HG03571 (cell line): ENCODE measurements around the gene PACS1.
A peak's percentile ranks its signal among the peaks of the same experiment; 100 is the strongest.

Experiments used
- ATAC-seq: cut with Tn5 transposase; IDR thresholded peaks from one replicate; pipeline ENCODE4 v1.9.1; 2021; ENCODE audit not compliant: unreplicated experiment

Gene PACS1

DNA sequence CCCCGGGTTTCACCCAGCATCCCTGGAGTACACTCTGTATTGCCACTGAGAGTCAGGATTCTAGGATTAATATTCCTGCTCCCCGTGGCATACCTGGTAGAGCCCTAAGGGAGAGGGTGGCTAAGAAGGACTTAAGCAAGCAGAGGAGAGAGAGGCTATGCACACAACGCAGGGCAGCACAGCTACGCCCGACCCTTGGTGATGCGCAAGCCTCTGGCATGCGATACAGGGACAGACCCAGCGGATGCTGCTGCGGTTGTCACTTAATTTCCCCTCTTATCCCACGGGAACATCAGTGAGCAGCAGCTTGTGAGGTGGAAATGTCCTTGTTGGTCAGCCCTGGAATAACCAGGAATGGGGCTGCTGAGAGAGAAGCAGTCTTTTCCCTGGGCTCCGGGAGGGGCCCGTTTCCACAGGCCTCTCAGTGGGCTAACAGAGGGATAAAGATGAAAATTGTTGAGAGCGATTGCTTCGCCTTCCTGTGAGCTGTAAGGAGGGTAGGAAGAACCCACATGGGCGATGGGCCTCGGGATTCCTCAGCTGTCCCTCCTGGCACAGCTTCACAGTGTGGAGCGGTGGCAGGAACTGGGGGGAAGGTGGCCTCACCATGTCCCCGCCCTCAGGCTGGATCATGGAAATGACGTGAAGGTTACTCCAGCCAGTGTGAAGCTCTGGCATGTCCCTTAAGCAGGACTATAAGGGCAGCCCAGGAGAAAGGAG lies 149.9 kb downstream of the PACS1 start:
- ATAC-seq = no peak

DNA sequence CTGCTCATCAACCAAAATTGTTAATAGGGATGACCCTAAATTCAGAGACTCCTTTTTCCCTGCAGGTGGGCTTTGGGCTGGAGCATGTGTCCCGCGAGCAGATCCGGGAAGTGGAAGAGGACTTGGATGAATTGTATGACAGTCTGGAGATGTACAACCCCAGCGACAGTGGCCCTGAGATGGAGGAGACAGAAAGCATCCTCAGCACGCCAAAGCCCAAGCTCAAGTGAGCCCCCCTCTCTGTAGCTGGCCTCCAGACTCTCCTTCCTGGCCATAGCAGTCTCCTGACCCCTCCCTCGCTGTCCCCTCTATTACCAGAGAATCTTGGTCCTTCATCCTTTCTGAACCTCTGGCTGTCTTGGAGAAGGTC lies 150.5 kb downstream of the PACS1 start:
- no peak for ATAC-seq

DNA sequence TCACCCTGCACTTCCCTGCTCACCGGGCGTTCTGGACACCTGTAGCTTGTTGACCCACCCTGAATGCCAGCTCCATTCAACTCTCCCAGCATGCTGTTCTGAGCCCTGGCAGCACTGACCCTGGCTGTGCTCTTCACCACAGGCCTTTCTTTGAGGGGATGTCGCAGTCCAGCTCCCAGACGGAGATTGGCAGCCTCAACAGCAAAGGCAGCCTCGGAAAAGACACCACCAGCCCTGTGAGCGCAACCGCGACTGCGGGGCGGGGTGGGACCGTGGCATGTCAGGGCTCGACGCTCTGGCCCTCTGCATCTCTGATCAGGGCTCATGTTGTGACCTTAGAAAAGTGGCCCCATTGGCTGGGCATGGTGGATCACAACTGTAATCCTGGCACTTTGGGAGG lies 150.9 kb downstream of the PACS1 start:
- no peak for ATAC-seq

DNA sequence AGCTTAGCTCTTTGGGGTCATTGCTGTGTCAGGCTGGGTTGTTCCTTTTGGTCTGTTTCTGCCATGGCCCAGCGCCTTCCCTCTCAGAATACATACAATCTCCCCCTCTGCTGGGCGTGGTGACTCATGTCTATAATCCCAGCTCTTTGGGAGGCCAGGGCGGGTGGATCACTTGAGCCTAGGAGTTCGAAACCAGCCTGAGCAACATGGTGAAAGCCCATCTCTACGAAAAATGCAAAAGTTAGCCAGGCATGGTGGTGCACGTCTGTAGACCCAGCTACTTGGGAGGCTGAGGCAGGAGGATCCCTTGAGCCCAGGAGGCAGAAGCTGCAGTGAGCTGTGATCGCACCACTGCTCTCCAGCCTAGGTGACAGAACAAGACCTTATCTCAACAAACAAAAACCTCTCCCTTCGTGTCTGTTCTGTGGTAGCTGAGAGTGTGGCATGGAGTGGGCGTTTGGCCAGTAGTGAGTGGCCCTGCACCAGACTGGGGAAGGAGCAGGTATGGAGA lies 151.7 kb downstream of the PACS1 start:
- no peak for ATAC-seq

DNA sequence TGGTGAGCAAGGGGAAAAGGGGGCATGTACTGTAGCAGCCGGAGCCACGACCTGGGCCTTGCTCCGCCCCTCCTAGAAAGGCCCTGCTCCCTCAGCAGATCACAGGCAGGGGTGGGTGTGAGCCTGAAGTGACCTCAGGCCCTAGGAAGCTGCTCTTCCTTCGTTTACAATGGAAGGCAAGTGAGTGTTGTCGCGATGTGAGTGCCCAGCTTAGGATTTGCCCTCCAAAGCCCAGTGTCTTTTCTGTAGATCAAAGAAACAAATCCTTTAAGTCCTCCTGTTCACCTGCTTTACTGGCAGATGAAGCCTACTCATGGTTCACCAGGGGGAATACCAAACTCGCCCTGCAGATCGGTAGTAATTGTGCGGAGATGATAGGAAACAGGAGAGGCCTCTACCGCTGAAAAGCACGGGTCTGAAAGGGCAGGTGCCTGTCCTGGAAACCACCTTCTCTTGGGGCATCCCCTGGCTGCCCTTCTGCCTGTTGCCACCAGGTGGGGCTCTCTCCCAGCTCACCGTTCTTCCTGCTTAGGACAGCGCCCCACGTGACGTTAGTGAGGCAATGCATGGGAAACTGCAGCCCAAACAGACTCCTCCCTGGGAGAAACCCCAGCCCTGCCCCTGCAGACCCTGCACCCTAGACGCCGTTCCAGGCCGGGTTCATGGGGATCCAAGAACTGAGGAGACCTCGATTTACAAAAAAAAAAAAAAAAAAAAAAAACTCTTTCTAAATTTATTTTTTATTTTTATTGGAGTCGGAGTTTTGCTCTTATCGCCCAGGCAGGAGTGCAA lies 152.5 kb downstream of the PACS1 start:
- ATAC-seq = peak; percentile 81

DNA sequence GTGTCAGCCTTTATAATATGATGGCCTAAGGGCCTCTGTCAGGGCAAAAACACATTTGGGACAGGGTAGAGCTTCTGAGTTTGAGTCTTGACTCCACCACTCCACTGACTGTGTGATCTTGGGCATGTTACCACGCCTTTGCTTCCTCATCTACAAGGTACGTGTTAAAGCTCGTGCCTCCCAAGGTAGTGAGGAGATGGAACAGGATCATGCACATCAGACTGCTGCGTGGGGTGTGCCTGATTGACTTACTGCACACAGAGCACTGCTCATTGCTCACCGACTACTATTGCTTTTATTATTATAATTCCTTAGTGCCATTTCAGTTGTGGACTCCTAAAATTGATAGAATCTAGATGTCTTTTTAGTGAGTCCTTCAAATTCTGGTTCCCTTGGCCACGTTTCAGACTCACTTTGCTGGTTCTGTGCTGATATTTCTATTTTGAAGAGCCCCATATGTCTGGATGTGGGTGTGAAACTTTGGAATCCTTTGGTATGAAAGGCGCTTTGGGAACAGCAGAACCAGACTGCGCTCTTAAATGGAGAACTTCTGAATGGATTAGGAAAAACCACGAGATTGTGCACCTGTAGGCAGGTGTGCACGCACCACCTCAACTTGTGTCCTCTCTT lies 154.3 kb downstream of the PACS1 start:
- no peak for ATAC-seq

DNA sequence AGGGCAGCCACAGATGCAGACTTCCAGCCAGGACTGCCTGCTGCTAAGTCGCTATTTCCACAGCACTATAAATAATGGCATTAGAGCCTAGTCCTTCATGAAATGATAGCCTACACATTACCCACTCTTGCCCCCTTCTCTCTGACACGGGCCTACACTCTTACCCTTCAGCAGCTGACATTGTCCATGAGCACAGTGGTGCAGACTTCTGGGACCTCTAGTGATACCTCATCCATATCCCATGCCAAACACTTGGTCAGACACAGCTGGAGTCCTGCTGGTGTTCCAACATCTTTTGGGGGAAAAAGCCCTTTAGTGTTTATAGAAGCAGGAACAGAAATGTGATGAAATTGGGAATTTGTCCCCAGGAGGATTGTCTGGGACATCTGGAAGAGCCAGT lies 155.0 kb downstream of the PACS1 start:
- no peak for ATAC-seq

DNA sequence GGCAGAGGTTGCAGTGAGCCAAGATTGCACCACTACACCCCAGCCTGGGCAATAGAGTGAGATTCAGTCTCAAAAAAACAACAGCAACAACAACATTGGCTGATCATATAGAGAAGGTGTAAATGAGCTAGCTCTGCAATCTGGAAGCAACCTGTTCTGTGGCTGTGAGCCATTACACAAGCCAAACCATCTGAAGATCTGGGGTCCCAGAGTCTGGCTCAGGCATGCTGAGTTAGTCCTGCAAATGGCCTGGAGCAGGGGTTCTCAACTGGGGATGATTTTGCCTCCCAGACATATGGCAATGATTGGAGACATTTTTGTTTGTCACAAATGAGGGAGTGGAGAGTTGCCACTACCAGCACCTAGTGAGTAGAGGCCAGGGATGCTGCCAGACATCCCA lies 156.0 kb downstream of the PACS1 start:
- no peak for ATAC-seq

DNA sequence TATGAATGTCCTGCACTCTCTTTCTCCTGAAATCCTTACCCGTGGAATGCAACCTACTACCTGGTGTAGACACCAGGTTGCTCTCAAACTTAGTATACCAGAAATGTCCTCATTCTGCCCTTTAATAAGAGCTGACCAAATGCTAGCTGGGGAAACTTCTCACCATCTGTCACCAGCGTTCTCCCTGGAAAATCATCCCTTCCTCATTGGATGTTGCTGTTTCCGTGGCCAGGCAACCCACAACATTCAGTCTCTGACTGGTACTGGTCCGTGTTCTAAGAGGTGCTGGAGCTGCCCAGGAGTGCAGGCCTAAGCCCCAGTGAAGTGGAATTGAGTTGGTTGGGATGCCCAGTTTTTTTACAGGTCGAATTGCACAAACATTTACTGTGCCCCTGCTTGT lies 157.6 kb downstream of the PACS1 start:
- ATAC-seq = no peak

DNA sequence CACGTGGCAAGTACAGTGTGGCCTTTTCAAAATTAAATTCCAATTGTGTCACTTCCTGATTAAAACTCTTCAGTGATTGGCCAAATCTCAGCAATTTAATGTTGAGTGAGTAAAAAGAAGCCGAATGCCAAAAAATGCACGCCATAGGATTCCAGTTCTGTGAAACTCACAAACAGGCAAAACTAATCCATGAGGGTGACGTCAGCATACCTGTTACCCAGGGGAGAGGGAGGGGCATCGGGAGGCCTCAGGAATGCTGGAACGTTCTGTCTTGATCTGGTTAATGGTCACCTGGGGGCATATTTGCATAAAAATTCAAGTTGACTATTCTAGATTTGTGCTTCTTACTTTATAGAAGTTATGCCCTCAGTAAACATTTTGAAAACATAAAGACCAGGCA lies 158.4 kb downstream of the PACS1 start:
- ATAC-seq = no peak

DNA sequence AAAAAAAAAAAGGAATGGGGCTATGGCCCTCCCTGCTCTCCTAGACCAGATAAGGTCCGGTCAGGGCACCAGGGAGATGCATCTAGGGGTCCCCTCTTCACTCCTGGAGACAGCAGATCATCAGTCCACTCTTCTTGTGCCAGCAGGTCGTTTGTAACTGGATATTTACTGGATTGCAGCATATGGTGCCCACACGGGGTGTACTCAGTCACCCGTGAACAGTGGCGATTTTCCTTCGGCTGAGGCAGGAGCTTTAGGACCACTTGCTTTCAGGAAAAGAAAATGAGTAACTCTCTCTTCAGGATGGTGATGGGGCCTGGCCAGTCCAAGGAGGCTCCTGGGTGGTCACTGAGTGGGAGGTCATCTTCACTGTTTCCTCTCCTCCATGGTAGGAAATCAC lies 160.1 kb downstream of the PACS1 start:
- ATAC-seq = no peak

DNA sequence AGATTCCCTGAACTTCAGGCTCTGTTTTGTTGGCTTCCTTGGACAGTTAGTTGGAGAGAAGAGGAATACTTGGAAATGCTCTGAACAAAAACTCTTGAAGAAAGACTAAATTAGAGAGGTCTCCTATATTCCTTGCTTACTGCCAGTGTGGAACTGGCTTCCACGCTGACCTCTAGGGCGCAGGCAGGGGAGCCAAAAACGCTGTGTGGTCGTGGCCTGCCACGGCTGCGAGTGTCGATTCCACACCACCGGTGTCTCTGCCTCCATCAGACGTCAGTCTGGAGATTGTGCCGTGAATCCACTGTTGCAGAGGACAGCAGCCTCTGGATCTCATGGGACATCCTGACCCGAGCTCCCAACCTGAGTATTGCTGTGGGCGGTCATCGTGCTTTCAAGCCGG lies 160.9 kb downstream of the PACS1 start:
- ATAC-seq = no peak

DNA sequence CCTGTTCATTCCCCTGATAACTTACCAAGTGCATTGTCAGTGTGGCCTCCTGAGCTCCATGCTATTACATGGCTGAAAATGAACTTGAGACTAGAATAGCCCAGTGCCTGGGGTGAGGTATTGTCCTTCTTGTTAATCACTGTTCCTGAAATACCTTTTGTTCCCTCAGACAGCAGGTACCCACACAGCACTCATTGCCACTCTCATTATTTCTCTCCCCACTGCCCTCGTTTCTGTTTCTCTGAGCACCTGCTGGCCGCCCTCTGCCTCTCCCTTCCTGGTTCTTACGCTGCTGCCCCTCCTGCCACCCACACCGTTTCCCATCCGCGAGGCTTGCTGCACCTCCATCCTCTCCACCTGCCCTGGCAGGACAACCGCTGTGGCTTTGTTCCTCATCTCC lies 161.5 kb downstream of the PACS1 start:
- no peak for ATAC-seq

DNA sequence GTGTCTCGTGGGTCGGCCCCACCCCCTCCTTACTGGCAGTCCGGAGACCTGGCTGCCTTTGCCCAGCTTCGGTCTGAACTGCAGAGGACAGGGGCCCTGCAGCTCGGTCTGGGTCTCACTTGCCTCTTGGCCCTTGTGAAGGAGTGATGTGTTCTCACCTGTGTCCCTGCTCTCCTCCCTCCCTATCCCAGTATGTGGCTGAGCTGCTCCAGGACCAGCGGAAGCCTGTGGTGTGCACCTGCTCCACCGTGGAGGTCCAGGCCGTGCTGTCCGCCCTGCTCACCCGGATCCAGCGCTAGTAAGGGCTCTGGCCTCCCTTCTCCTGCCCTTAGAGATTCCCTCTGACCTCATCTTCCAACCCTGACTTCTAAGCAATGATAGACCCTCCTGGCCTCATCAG lies 162.7 kb downstream of the PACS1 start:
- no peak for ATAC-seq

DNA sequence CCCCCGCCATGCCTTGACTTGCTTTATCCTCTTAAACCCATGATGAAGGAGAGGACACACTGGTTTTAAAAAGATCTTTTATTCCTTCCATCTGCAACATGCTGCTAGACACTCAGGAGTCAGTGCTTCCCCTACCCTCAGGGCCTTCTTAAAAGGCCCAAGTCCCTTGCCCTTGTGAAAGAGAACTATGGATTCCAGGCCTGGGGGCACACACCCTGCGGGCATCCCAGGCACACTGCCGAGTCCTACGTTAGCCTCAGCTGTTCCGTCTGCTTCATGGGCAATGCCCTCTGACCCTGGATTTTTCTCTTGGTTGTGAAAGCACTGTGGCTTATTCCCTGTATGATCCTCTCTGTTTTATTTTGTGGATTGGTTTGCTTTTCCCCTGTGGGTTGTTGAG lies 163.2 kb downstream of the PACS1 start:
- no peak for ATAC-seq

DNA sequence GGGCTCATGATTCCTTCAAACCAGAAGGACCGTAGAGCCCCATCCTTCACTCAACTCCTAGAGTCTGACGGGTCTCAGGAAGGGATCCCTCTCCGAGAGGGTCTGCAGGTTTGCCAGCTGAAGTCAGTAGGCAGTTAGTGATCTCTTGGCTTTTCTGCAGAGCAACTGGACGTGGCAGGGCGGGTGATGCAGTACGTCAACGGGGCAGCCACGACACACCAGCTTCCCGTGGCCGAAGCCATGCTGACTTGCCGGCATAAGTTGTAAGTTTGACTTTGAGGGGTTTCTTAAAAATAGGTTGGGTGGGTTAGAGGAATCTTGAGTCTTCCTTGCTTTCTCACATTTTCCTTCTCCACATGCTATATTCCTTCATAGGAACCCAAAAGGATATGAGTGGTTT lies 165.1 kb downstream of the PACS1 start:
- ATAC-seq = no peak

DNA sequence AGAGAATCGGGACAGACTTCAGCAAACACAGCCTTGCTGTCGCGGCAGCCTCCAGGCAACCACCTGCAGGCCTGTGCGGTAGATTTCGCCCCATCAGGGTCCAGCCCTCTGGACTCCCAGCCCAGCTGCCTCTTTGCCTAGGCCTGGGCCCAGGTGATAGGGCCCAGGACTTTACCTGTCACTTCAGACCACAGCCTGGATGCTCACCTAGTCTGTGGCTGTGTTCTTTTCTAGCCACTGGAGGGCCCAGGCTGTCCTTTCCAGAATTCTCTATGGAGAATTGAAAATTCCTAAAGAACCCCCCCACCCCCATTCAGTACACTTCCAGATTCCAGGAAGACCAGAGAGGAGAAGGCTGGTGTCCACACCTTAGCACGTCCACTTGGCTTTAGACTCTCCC lies 167.8 kb downstream of the PACS1 start:
- ATAC-seq = no peak

DNA sequence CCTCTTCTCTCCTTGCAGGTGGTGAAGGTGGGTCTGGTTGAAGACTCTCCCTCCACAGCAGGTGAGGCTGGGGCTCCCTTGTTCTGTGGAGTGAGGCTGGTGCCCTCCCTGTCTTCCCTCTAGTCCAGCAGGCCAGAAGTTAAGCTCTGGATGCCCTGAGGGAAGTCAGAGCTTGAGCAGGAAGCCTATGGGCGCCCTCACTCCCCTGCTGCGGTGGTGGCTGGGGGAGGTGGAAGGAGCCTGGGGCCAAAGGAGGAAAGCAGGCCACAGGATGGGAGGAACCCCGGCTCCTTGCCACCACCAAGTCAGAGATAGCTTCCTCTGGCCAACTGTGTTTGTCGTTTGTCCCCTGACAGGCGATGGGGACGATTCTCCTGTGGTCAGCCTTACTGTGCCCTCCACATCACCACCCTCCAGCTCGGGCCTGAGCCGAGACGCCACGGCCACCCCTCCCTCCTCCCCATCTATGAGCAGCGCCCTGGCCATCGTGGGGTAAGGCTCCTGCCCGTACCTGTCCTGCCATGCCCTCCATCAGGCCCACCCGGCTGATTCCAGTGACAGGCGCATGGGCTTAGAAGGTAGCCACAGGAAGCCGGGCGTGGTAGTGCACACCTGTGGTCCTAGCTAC lies 168.8 kb downstream of the PACS1 start:
- ATAC-seq = no peak

DNA sequence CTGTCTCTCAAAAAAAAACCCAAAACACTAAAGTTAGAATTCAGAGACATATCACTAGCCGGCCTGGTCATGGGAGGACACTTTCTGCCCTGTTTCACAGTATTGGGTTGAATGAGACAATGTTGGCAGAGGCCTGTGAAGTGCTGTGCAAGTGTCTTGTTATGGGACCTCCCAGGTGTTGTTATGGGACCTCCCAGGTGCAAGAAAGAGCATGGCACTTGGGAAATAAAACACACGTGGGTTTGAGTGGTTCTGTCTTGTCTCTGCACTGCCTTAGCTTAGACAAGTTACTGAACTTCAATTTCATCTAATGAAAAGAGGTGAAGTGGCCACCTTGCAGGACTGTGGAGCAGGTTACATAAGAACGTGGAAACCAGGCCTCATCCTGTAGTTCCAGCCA lies 169.4 kb downstream of the PACS1 start:
- ATAC-seq = no peak

DNA sequence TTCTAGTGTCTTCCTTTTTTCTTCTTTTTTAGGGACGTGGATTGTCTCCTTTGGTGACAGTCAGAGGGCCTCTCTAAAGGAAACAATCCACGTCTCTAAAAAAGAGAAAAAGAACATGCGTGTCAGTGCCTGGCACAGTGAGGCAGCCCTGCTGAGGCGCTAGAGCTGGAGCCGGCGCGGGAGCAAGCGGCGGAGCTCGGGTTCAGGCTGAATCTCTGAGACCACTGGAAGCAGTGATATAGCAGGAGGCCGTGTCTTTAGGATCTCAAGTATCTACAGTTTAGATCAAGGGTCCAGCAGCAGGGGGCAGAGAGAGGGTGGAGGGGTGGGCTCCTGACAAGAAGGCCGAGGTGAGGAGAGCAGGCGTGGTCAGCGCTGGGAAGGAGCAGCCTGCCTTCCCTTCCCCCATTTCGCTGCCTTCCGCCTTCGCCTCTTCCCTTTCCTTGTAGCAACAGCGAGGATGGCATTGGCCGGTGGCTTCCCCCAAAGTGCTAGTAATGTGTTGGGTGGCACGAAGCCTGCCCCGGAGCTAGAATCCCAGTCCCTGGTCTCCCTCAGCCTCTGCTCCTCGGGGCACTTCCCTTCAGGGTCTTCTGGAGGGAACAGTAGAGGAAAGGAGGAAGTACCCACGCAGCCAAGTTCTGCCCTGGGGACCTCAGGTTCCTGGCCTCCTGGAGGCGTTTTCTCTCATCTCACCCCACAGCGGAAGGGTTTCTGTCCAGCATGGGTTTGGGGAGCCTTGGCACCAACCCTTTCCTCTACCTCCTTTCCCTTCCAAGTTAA lies 170.1 kb downstream of the PACS1 start:
- ATAC-seq = no peak

DNA sequence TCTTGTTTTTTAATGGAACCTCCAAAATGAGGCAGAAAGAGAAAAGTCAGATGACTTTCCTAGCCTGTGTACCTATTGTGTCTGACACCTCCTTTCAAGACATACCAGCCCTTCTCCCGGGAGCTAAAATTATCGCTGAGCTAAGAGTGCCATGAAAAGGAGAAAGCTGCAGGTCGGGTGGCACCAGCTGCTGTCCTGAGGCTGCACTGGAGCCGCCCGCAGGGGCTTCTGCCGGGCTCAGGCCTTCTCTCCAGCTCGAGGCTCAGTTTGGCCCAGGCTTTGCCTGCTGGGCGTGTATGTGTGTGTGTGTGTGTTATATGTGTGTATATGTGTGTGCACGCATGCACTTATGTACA lies 170.7 kb downstream of the PACS1 start:
- no peak for ATAC-seq
